Muscle layer of colon (tissue), 2 donors: Measurements from ENCODE around the gene TOPAZ1.

Source experiments
- H3K27ac ChIP-seq: one replicate; pipeline ENCODE4 v1.7.0; 2013; ENCODE audit warnings: low read depth, mild to moderate bottlenecking, low read length, moderate library complexity
- H3K27me3 ChIP-seq, 2 donors: one replicate each; pipeline ENCODE4 v1.7.0; 2013; ENCODE audit warnings: low read length in 2 of 2, mild to moderate bottlenecking in 2 of 2; ENCODE audit not compliant: insufficient read depth in 2 of 2, control insufficient read depth in 1 of 2
- H3K36me3 ChIP-seq: one replicate; pipeline ENCODE4 v1.7.0; 2013; ENCODE audit warnings: mild to moderate bottlenecking, low read length; ENCODE audit not compliant: insufficient read depth
- H3K4me1 ChIP-seq: one replicate; pipeline ENCODE4 v1.7.0; 2013; ENCODE audit warnings: mild to moderate bottlenecking, low read length; ENCODE audit not compliant: insufficient read depth
- H3K4me3 ChIP-seq, 2 donors: one replicate each; pipeline ENCODE4 v1.7.0; 2013; ENCODE audit warnings: low read length in 2 of 2, low read depth in 1 of 2, mild to moderate bottlenecking in 1 of 2, moderate library complexity in 1 of 2
- H3K9ac ChIP-seq: one replicate; pipeline ENCODE4 v1.7.0; 2013; ENCODE audit warnings: low read length
- H3K9me3 ChIP-seq: one replicate; pipeline ENCODE4 v1.7.0; 2013; ENCODE audit warnings: mild to moderate bottlenecking, low read length
- donor health status: abdominal sarcoma.
- donor health status: Adenocarcinoma of cecum.

Gene TOPAZ1

DNA sequence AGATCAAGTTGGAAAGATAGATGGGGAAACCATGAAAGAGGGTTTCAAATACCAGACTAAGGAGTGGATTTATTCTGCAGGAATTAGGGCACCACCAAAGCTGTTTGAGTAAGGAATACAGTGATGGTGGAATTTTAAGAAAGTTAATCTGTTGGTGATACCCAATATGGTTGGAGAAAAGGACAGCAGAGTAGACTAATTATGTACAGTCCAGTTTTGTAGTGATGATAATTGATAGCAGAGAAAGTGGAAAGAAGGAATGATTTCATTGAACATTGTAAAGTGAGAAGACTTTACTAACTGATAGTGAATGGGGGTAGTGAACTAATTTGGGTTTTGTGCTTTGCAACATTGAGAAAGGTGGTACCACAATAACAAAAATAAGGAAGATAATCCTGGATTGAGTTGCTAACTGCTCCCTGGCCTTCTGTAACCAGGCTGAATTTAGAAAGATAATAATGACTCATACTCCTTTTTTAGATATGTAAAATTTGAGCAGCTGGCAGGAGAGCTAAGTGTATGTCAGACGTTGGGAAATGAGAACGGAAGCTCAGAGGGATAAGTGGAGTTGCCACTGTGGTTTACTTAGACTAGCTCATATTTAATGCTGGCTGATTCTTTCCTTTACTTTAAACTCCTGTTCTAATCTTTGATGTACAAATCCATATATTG is 113.8 kb downstream of the TOPAZ1 start:
- Histone ChIP-seq H3K27me3 (no peaks in the 10 kb centered on the region), H3K4me3 (no peak overlapping the region), H3K9me3 (no peaks in the 10 kb centered on the region), H3K36me3 (peaks cover 4% of the 10 kb centered on the region), H3K27ac (no peak overlapping the region), H3K9ac (no peak overlapping the region), H3K4me1 (peaks cover 9% of the 10 kb centered on the region)

DNA sequence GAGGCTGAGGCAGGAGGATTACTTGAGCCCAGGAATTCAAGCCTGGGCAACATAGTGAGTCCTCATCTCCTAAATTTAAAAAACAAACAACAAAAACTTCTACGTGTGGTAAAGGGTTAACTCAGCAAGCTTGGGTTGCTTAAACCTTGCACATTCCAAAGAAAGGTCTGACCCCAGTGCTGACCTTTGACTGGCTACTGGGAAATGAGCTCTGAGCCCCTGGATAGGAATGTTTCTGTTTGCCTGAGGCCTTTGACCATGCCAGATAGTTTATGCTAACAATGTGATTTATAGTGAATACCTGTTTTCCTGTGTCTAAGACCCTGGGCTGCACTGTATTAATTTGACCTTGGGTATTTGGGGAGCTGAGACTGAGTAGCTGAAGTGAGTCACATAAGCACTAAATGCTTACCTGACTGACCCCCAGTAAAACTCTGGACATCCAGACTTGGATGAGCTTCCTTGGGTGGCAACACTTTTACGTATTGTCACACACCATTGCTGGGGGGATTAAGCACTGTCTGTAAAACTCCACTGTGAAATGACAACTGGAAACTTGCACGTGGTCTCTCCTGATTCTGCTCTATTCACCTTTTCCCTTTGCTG is 117.6 kb downstream of the TOPAZ1 start:
- H3K9ac ChIP-seq: no peak overlapping the region
- peaks cover 9% of the 10 kb centered on the region for H3K36me3 ChIP-seq
- H3K4me3 ChIP-seq: no peak overlapping the region
- no peaks in the 10 kb centered on the region for H3K27me3 ChIP-seq
- peaks cover 9% of the 10 kb centered on the region for H3K4me1 ChIP-seq
- no peak overlapping the region for H3K27ac ChIP-seq
- H3K9me3 ChIP-seq: no peaks in the 10 kb centered on the region

DNA sequence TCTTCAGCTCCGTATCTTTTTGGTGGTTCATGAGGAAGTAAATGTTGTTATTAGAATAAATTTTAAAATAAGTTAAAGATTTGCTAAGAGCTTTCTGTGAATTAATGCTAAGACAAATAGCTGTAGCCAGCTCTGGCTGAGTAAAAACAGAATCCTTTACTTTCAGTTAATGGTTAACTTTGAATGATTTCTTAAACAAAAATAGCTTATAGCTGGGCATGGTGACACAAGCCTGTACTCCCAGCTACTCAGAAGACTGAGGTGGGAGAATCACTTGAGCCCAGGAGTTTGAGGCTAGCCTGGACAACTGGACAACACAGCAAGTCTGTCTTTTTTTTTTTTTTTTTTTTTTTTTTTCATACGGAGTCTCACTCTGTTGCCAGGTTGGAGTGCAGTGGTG is 121.9 kb downstream of the TOPAZ1 start:
- no peak overlapping the region for H3K4me3 ChIP-seq
- peaks cover 10% of the 10 kb centered on the region for H3K36me3 ChIP-seq
- H3K27ac ChIP-seq: no peak overlapping the region
- H3K9me3 ChIP-seq: no peaks in the 10 kb centered on the region
- no peaks in the 10 kb centered on the region for H3K27me3 ChIP-seq
- H3K4me1 ChIP-seq: no peaks in the 10 kb centered on the region
- no peak overlapping the region for H3K9ac ChIP-seq

DNA sequence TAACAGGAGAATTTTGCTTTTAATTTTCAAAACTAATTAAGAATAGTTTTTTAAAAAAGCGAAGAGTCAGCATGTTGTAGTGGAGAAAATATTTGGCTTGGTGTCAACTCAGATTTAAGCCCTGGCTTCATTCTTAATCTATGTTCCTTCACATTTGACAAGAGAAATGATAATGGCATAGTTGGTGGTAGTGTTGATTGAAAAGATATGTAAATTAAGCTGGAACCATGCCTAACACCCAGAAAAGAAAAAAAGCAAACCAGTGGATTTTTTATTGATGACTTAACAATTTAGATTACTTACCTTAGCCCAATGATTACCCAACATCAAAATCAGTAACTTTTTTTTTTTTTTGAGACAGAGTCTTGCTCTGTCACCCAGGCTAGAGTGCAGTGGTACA is 124.3 kb downstream of the TOPAZ1 start:
- Histone ChIP-seq H3K27me3 (no peaks in the 10 kb centered on the region), H3K27ac (no peak overlapping the region), H3K9ac (no peak overlapping the region), H3K36me3 (peaks cover 12% of the 10 kb centered on the region), H3K4me3 (no peak overlapping the region), H3K9me3 (no peaks in the 10 kb centered on the region), H3K4me1 (no peaks in the 10 kb centered on the region)

DNA sequence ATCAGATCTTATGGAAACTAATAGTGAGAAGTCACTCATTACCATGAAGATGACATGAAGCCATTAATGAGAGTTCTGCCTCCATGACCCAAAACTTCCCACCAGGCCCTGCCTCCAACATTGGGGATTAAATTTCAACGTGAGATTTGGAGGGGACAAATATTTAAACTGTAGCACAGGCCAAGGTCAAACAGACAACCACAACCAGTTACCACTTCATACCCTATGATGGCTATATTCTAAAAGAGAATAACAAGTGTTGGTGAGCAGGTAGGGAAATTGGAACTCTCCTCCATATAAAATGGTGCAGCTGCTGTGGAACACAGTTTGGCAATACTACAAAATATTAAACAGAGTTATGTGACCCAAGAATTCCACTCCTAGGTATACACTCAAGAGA is 133.8 kb downstream of the TOPAZ1 start:
- Histone ChIP-seq H3K9me3 (no peaks in the 10 kb centered on the region), H3K27me3 (no peaks in the 10 kb centered on the region), H3K9ac (no peak overlapping the region), H3K4me1 (no peaks in the 10 kb centered on the region), H3K27ac (no peak overlapping the region), H3K36me3 (no peaks in the 10 kb centered on the region), H3K4me3 (no peak overlapping the region)
